ENCODE data around the gene THSD7A. TPM values are rescaled to one million over a fixed set of nuclear protein-coding genes. Genes with fewer than 3 reads are reported as not detected.

THSD7A gene
- total and polyA plus RNA-seq, 2 of the 8 experiments (the other 6 are each of a cell fraction or from before 2014, with no cell fraction given): 0.44 to 1.2 TPM

DNA sequence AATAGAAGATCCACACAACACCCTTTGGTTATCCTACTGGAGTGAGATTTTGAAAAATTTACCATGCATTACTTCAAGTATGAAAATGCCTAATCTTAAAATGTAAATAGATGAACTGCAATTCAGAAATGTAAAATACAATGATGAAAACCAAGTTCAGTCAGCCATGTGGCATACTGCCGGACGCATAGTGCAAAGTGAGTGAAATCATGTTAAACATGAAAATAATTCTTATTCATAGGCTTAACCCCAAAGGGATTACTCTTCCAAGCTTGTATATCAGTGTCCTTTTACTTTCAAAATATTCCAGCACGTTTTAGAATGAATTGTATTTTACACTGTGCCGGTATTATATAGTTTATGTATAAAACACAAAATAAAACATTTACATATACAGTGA lies 99.8 kb downstream of the THSD7A start:
- WGBS, 2 experiments (ENCODE audit: extremely low coverage in 1 of 2, insufficient coverage in 1 of 2, insufficient read length in 1 of 2, insufficient replicate concordance in 2 of 2, low coverage in 1 of 2, low lambda C conversion rate in 2 of 2, missing lambda C conversion rate in 1 of 2): 92% methylated on average over 4 of the region's 4 CpGs; no CpG with 5 or more reads in 1 of the 2 experiments
- CTCF ChIA-PET (ENCODE audit: partially characterized antibody): interaction anchor here (0.7 kb wide), 1 partner anchor 17 kb away, joined by 3 read pairs; no protein-coding TSS in a partner anchor
- Histone ChIP-seq H3K14ac (ENCODE audit: insufficient read length) (no peak overlapping the region), H3K23me2 (ENCODE audit: low read depth, low read length) (no peaks in the 10 kb centered on the region), H4K8ac (ENCODE audit: extremely low read depth, insufficient read depth, low read length) (no peak overlapping the region), H4K20me1 (replicated peaks in 1 of 2; ENCODE audit: control insufficient read depth in 1 of 2, insufficient read depth in 2 of 2, low read length in 2 of 2) (no peaks in the 10 kb centered on the region), H3K23ac (ENCODE audit: insufficient read length) (no peak overlapping the region), H3K9ac (replicated peaks in 1 of 4; ENCODE audit: extremely low read depth in 1 of 4, low read depth in 3 of 4, low read length in 3 of 4) (no peak overlapping the region), H3K56ac (replicated peaks; ENCODE audit: insufficient read length, low read depth, low read length) (no peak overlapping the region), H3K9me3 (ENCODE audit: insufficient read depth in 2 of 2, low read depth in 1 of 2, low read length in 1 of 2) (no peaks in the 10 kb centered on the region), H2BK120ac (replicated peaks; ENCODE audit: low read depth, low read length) (no peak overlapping the region), H2BK15ac (ENCODE audit: low read length) (no peak overlapping the region), H3K36me3 (ENCODE audit: control insufficient read depth in 2 of 4, insufficient read depth in 4 of 4, low read length in 3 of 4) (no peaks in the 10 kb centered on the region), H3K18ac (ENCODE audit: extremely low read depth, low read length) (no peak overlapping the region), H3K4ac (replicated peaks; ENCODE audit: insufficient read length, low read depth, low read length) (no peak overlapping the region), H4K5ac (ENCODE audit: insufficient read length, low read depth, low read length) (no peak overlapping the region), H3K79me1 (ENCODE audit: low read depth, low read length) (no peaks in the 10 kb centered on the region), H3K27ac (ENCODE audit: low read depth, low read length) (no peak overlapping the region), H3K4me2 (ENCODE audit: insufficient read depth in 1 of 2, low read depth in 2 of 2, low read length in 2 of 2) (no peak overlapping the region), H2BK20ac (ENCODE audit: low read length) (no peak overlapping the region), H2AFZ (ENCODE audit: low read length) (no peak overlapping the region), H2AK5ac (ENCODE audit: low read depth, low read length) (no peak overlapping the region), H2BK12ac (ENCODE audit: low read depth, low read length) (no peak overlapping the region), H4K91ac (replicated peaks; ENCODE audit: insufficient read length, low read length) (no peak overlapping the region), H2BK5ac (ENCODE audit: low read depth, low read length) (no peak overlapping the region), H3K27me3 (replicated peaks in 1 of 4; ENCODE audit: control insufficient read depth in 3 of 4, extremely low read depth in 1 of 4, insufficient read depth in 3 of 4, low read length in 3 of 4) (no peaks in the 10 kb centered on the region), H3K79me2 (ENCODE audit: control insufficient read depth in 1 of 2, insufficient read depth in 2 of 2, low read length in 2 of 2) (no peaks in the 10 kb centered on the region), H3K4me1 (replicated peaks in 1 of 4; ENCODE audit: control insufficient read depth in 3 of 4, insufficient read depth in 4 of 4, low read length in 3 of 4) (no peaks in the 10 kb centered on the region), H3K4me3 (ENCODE audit: extremely low read depth in 1 of 4, insufficient read depth in 2 of 4, low read depth in 3 of 4, low read length in 4 of 4) (no peak overlapping the region)
- no peak for DNase-seq (ENCODE audit: low read depth in 1 of 2, low spot score in 2 of 2)
- POLR2A ChIA-PET (ENCODE audit: partially characterized antibody): no interaction called here
- FAIRE-seq: no peak
- TF ChIP-seq CHD2 (IDR thresholded peaks at IDR 0.05; ENCODE audit: low read length) (no peak), SUZ12 (IDR thresholded peaks at IDR 0.05; ENCODE audit: low read length) (no peak), GTF2F1 (IDR thresholded peaks at IDR 0.05; ENCODE audit: borderline replicate concordance, low read depth, low read length) (no peak), NANOG (IDR thresholded peaks at IDR 0.05; ENCODE audit: insufficient read depth, low read depth, low read length, poor library complexity, severe bottlenecking) (no peak), MAFK (IDR thresholded peaks at IDR 0.05; ENCODE audit: low read depth, low read length) (no peak), JUND (IDR thresholded peaks at IDR 0.05; ENCODE audit: low read length) (no peak), TAF1 (IDR thresholded peaks at IDR 0.05; ENCODE audit: low read depth, low read length) (no peak), HDAC6 (IDR thresholded peaks at IDR 0.05; ENCODE audit: low read depth, low read length) (no peak), SAP30 (IDR thresholded peaks at IDR 0.05; ENCODE audit: insufficient read depth, insufficient replicate concordance, low read length) (no peak), SP2 (IDR thresholded peaks at IDR 0.05; ENCODE audit: low read length) (no peak), POLR2A (IDR thresholded peaks at IDR 0.05; ENCODE audit: control extremely low read depth in 1 of 2, low read depth in 2 of 2, low read length in 2 of 2) (no peak), ZNF274 (IDR thresholded peaks at IDR 0.05; ENCODE audit: borderline replicate concordance, extremely low read depth, low read length) (no peak), RXRA (IDR thresholded peaks at IDR 0.05; ENCODE audit: insufficient read depth, low read depth, low read length) (no peak)
- TF ChIP-seq, protein P1, sequence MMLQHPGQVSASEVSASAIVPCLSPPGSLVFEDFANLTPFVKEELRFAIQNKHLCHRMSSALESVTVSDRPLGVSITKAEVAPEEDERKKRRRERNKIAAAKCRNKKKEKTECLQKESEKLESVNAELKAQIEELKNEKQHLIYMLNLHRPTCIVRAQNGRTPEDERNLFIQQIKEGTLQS (IDR thresholded peaks at IDR 0.05; ENCODE audit: insufficient read depth, low read depth, low read length): no peak
- TF ChIP-seq, protein P2, sequence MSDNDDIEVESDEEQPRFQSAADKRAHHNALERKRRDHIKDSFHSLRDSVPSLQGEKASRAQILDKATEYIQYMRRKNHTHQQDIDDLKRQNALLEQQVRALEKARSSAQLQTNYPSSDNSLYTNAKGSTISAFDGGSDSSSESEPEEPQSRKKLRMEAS (IDR thresholded peaks at IDR 0.05): no peak

Data from H1 (cell line).